Colon (tissue), 2 donors: Measurements from ENCODE around the gene FSIP1.

Experiments used
- FAIRE-seq: peaks from 2 replicates; lab custom pipeline; 2012; peaks lifted over from hg19 to GRCh38; lab: Jason Lieb, UNC
- donor health status: control.
- donor health status: control.

FSIP1 gene

DNA sequence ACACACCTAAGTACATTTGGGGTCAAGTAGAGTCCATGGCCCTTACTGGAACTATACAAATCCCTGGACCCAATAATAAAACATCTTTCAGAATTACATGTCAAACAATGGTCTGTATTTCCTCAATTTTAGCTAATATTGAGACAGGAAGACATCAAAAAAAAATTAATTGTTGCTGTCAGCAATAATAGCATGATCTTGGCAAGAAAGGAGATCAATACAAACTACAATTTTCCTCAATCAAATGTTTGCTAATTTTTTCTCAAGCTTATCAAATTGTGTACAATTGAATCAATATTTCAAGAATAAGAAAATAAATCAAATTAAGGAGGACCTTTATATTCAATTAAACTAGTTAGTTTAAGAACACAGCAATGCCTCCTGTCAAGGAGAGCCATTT, 62.6 kb downstream of the FSIP1 start:
- no peak for FAIRE-seq

DNA sequence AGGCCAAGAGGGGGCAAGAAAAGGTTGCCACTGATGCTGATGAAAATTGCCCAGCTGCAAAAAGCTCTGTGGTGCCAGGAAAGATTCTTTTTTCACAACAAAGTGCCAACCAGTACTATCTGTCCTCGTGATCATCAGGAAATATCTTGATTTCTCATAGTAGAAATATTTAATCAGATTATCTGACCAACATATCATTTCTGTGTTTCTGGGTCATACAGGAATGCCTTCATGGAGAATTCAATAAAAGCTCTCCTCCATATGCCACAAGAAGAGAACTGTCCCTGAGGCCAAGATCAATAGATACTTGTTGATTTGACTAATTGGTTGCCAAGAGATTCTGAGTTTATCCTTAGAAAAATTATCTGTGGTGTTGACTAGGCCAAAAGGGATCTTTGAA, 63.5 kb downstream of the FSIP1 start:
- FAIRE-seq: no peak

DNA sequence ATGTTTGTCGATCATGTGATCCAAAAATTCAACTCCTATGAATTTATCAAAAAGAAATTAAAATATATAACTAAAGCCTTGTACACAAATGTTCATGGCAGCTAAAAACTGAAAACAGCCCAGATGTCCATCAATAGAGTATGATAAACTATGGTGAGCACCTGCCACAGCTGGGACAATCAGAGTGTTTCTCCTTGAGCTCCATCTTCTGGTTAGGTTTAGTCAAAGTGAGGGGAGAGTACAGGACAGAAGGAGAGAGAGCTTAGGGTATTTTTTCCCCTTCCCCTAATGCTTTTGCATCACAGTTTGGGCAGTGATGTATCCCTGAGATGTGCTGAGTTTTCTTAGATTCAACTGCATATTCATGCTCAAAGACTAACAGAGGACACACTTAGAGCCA, 65.5 kb downstream of the FSIP1 start:
- FAIRE-seq: no peak

DNA sequence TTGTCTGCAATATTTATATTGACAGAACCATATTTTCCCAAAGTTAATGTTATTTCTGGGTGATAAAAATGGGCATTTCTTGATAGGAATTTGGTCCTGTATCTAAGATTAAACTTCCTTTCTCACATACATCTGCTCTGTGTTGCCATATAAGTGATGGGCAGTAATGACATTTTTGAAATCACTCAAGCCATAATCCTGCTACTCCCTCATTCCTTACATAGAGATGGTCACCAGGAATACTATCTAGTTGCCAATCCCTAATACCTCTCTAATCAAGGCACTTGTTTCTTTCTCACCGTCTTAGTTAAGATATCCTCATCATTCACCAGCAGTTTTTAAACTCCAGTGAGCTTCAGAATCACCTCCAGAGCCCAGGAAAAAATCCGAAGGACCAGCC, 68.4 kb downstream of the FSIP1 start:
- no peak for FAIRE-seq

DNA sequence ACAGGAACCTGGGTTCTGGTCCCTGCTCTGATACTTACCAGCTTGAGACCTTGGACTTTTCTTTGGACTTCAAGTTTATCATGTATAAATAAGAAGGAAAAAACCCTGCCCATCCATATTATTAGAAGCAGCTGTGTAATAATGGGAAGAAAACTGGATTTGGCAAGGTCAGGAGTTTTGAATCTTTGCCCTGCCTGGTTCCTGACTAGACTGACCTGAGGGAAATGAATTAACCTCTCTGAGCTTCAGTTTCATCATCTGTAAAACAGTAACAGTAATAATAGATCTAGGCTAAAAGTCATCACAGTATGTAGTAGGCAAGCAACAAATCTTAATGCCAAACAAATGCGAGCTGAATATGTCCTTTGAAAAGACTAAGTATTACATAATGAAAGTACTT, 68.8 kb downstream of the FSIP1 start:
- FAIRE-seq: no peak

GRCh38 chr15:39710681-39711080, 72.0 kb downstream of the FSIP1 start:
- FAIRE-seq: no peak

DNA sequence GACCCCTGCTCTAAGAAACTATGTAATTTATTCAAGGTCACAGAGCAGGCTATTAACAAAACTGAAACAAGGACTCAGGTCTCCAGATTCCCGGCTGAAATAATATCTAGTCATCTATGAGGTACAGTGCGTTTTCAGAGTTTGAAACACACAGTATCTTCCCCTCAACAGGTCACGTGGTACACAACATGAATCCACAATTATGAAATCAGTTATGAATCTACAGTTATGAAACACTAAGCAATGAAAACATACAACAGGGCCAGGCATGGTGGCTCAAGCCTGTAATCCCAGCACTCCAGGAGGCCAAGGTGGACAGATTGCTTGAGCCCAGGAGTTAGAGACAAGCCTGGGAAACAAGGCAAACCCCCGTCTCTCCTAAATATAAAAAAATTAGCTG, 72.7 kb downstream of the FSIP1 start:
- no peak for FAIRE-seq

- no peak for FAIRE-seq
Observed at GRCh38 chr15:39706206-39706605, 76.4 kb downstream of the FSIP1 start.

DNA sequence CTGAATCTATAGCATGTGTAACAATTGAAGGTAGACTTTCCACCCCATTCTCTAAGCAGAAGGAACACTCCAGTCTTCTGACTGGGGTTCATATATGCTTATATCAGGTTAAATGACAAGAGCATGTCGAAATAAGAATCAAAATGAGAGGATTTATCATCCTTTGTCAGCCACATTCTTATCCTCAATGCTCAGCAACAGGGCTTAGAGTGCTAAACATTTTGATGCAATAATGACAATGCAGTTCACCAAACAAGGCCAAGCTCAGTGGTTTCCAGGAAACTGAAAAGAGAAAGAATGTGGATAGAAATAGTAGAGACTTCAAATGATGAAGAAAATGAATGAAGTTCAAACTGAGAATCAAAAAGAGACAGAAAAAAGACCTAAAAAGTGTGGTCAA, 78.0 kb downstream of the FSIP1 start:
- no peak for FAIRE-seq

- no peak for FAIRE-seq
Observed at GRCh38 chr15:39704235-39704634, 78.4 kb downstream of the FSIP1 start.

GRCh38 chr15:39701988-39702387, 80.7 kb downstream of the FSIP1 start:
- FAIRE-seq: no peak

DNA sequence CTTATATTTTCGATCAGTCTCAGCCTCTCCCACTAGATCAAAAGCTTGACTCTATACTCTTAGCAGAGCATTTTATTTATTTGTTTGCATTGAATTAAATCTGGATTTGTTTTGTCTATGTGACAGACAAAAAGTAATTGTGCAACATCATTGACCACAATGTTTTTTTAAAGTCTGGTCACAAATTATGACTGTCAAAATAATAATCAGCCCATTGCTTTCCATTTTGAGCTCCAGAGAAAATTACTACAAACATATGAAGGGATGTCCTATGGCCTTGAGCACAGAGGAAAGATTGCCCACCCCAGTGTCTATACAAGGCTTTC, 82.3 kb downstream of the FSIP1 start:
- FAIRE-seq: no peak

DNA sequence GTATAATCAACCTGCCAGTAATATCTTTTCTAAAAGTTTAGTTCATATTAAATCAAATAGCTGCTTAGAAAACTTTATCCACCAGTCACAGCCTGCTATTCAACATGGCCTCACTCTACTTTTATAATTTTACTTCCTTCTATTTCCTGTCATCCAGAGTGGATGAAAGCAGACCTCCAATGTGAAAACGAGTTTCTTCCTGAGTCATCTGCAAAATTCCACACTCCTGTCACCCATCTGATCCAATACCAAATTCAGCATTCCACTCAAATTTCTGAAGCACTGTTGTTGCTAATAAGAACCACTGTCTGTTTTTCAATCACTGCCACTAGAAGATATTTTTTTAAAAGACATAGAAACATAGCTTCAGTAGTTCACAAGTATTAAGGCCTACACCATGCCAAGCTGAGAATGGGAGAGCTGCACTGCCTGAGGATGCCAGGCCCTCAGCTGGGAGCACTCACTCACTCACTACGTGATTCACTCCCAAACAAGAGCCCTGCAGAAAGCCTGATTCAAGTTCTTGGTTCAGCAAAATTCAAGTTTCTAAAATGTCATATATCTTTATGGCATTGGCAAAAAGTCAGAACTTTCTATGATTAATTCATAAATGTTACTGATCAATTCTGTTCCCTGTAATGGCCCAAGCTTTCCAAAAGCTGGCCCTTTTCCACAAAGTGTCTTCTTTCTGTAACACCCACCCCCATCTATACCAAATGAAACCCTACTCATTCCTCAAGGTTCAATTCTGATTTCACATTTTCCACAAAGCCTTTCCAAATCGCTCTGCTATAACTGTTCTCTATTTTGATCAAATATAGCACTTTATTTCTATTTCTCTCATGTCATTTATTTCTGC, 82.9 kb downstream of the FSIP1 start:
- FAIRE-seq: no peak

DNA sequence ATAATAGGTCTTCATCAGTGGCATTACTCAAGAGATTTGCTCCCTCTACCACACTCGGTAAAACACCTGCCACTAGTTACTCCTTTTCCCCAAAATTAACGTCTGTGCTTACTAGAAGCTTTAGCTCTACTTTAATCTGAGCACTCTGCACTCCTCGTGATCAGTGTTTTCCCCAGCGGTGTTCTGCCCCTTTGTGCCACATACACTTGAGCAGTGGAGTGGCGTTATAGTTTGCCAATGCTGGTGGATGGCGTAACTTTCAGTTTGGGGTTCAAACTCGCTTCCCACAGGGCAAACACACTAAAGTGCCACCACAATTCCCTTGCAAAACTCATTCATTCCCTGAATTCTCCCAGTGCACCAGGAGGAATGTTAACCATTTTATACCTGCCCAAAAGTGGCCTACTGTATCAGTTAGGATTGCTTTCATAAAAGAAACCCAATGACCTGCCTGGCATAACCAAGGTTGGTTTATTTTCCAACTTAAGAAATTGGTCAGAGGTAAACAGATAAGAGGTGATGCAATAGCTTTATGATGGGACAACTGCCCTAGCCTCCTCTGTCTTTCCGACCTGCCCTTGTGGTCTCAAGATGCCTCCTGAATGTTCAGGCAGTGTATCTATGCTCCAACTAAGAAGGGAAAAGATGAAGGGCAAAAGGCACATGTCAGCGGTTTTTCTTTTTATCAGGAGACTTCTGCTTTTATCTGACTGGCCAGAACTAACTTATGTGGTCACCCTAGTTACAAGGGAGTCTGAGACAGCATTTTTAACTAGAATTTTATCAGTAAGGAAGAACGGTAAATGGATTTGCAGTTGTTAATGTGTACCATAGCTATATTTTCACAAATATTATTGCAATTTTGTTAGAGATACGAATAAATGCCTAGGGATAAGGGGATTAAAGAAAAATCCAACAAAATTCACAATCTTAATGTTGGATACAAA, 83.9 kb downstream of the FSIP1 start:
- no peak for FAIRE-seq

DNA sequence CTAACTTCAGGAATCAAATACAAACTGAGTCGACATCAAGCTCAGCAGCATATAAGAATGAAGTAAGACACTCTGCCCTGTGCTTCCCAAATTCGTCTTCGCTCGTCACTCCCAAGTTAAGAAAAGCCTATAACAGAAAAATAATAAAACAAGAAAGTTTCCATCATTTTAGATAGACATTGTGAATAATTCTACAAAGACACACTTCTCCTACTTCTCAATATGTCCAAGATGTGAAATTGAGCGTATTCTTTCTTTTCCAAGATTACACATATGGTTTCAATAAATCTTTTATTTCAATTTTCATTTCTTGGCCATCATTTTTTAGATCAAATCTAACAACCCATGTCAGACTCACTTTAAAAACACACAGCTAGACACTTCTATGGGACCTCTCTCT, 85.1 kb downstream of the FSIP1 start:
- no peak for FAIRE-seq

DNA sequence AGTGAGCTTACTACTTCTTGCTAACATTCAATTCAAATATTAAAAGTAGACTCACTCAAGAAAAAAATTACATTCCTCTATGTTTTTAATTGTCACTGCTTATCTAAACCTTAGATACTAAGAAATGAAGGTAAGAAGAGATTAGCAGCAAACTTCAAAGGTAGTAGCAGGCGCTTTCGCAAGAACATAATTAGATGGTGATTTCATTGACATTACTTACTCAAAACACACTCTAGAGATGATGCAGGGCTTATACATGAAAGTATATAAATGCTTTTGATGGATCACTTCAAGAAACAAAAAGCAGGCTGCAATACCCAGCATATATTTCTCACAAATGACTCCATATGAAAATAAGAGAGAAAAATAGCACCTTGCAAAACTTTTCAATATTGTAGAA, 86.8 kb downstream of the FSIP1 start:
- FAIRE-seq: no peak

DNA sequence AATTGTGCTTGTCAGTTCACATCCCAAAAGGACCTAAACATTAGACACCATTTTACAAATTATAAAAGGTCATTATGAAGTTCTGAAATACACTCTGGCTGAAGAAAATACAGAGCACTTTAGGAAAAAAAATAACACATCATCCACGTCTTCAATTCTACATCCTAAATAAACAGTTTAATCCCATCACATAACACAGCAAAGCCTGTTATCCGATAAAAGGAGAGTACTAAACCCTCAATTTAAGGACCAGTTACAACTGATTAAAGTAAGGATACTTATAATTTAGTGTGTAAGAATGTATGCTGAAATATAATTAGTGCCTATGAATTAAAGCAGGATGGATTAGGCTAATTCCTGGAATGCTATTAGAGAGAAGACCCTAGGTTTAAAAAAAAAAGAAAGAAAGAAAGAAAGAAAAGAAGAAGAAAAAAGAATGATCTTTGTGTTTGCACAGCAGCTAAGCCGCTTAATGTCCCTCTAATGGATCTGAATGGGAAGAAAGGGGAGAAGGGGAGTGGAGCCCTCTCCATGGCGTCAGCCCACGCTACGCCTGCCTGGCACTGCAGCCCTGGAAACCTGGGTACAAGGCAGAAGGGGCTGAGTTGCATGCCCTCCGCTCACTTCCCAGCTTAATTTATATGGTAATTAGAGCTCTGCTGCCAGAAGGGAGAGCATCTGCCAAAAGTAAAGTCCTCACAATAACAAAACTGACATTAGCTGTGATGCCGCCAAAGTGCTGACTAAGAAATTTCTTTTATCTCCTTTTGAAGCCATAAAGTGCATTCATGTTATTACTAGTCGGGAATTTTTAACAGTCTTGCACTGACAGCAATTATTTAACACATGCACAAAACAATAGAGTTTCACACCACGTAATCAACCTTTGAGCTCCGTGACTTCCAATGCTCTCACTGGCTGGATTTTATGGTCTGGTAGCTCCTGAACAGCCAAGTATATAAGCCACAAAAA, 90.0 kb downstream of the FSIP1 start:
- FAIRE-seq: no peak

GRCh38 chr15:39690881-39691634, 91.6 kb downstream of the FSIP1 start:
- FAIRE-seq: no peak

DNA sequence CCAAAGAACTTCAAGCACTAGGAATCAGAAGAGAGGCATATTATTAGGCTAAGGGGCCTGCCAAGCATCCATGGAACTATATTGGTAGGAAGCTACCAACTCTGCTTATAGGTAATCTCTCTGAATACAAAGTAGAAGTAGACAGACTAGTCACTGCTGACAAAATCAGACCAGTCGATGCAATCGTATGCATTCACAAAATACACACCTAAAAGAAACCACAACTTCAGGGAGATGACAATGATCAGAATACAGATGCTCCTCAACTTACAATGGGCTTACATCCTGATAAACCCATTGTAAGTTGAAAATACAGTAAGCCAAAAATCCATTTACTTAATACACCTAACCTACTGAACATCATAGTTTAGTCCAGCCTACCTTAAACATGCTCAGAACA, 94.7 kb downstream of the FSIP1 start:
- FAIRE-seq: no peak

DNA sequence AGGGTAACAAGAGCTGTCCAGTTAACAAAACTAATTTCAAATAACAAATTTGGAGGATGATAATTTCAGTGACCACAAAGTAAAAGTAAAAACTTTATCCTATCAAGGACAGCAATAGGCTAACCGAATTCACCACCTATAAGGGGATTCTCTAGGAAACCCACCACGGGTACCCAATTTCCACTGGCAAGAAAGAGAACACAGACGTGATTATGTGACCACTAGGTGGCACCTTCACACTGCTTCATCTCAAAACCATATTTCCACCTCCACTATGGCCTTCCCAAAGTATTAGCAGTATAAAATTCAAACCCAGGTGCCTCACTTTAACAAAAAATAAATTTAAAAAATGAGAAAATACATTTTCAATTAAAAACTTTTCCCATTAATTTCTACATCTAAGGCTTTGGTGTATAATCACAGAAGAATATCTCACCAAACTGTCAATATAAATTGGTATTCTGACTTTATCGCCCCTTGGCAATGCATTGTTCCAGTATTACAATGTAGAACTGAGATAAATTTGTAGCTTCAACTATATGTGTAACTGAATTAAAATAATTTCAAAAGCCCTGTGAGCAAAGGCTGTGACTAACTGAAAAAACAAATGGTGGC, 96.5 kb downstream of the FSIP1 start:
- no peak for FAIRE-seq

DNA sequence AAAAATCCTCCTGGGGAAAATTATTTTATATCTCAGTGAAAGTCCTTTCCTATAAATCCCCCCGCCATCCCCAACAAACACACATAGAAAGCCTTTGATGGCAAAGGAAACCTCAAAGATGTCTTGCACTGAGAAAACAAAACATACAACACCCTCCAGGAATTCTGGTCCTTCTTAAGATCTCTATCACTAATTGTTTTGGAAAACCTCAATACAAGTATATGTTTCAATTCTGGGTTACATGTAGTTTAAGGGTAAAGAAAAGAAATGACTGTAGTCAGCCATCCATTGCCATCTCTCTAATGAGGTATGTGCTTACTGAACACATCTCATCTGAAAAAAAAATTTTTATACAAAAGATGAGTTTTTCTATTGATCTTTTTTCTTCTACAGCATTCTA, 97.3 kb downstream of the FSIP1 start:
- FAIRE-seq: no peak
